ENCODE data around the gene LAMA2. TPM values are rescaled to one million over a fixed set of nuclear protein-coding genes. Genes with fewer than 3 reads are reported as not detected.

LAMA2 gene
- total RNA-seq, 1 experiment from 2014 or later: 0.02 TPM

DNA sequence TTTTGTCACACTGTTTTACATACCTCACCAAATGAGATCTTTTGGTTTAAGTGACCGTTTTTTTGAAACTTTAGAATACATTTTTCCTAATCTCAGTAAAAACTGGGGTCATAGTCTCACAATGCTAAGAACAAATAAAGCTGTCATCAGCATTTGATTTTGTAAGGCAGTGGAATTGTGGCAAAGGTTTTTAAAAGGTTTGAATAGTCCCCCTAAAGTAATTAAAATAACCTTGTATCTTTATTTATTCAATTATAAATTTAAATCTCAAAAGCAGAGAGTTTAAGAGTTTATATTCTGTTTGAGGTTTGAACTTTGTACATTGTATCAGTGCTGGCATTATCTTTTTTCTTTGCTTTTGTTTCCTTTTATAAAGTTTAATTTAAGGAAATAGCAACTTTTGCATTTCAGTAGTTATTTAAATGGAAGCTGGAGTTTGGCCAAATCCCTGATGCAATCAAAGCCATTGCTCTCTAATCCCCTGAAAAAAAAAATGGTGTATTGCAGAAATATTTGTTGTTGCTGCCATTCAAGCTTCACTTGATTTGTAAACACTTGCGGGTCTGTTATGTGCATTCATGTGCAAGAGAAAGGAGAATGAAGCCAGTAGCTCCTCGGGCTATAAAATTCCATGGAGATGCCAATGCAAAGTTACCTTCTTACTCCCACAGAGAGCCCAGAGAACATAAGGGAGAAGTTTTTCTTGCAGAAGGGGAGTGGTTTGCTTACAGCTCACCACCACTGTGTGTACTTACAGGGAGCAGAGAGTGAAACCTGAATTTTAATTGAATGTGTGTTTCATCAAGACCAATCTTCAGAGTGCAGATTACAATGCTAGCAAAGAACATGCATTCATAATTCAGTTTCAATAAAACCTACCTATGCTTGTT lies 435.2 kb downstream of the LAMA2 start:
- intact Hi-C loops (cut with micrococcal nuclease; ENCODE audit: unreplicated experiment): no loop called here
- H3K36me3 Mint-ChIP-seq (ENCODE audit: insufficient read depth, unreplicated experiment): no peaks in the 10 kb centered on the region

GRCh38 chr6:129320892-129321291 lies 438.0 kb downstream of the LAMA2 start:
- H3K27ac Mint-ChIP-seq (ENCODE audit: unreplicated experiment): no peak overlapping the region
- Histone ChIP-seq H3K27me3 (replicated peaks; ENCODE audit: control insufficient read depth, insufficient read depth, low read length) (no peaks in the 10 kb centered on the region), H3K4me1 (no peaks in the 10 kb centered on the region), H3K36me3 (ENCODE audit: control insufficient read depth, insufficient read depth, low read length) (no peaks in the 10 kb centered on the region), H3K9me3 (no peaks in the 10 kb centered on the region), H3K4me3 (ENCODE audit: low read depth, low read length) (no peak overlapping the region)
- no peaks in the 10 kb centered on the region for H3K36me3 Mint-ChIP-seq (ENCODE audit: insufficient read depth, unreplicated experiment)
- no peak for DNase-seq
- intact Hi-C loops (cut with micrococcal nuclease; ENCODE audit: unreplicated experiment): no loop called here
- POLR2A ChIA-PET: no interaction called here
- CTCF ChIA-PET: no interaction called here
- BruUV-seq (replicated peaks): no TSS peak
- TF ChIP-seq, protein P1, sequence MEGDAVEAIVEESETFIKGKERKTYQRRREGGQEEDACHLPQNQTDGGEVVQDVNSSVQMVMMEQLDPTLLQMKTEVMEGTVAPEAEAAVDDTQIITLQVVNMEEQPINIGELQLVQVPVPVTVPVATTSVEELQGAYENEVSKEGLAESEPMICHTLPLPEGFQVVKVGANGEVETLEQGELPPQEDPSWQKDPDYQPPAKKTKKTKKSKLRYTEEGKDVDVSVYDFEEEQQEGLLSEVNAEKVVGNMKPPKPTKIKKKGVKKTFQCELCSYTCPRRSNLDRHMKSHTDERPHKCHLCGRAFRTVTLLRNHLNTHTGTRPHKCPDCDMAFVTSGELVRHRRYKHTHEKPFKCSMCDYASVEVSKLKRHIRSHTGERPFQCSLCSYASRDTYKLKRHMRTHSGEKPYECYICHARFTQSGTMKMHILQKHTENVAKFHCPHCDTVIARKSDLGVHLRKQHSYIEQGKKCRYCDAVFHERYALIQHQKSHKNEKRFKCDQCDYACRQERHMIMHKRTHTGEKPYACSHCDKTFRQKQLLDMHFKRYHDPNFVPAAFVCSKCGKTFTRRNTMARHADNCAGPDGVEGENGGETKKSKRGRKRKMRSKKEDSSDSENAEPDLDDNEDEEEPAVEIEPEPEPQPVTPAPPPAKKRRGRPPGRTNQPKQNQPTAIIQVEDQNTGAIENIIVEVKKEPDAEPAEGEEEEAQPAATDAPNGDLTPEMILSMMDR (IDR thresholded peaks at IDR 0.05; ENCODE audit: insufficient read depth in 1 of 2, low read depth in 1 of 2, low read length in 1 of 2, severe bottlenecking in 1 of 2, unreplicated experiment in 1 of 2): no peak
- H3K4me1 Mint-ChIP-seq (ENCODE audit: low read depth, unreplicated experiment): no peaks in the 10 kb centered on the region
- no peaks in the 10 kb centered on the region for H3K9me3 Mint-ChIP-seq (ENCODE audit: unreplicated experiment)
- H3K4me3 Mint-ChIP-seq (ENCODE audit: unreplicated experiment): no peak overlapping the region
- H3K27me3 Mint-ChIP-seq (ENCODE audit: insufficient read depth, unreplicated experiment): no peaks in the 10 kb centered on the region

More for the DNA sequence above, 435.2 kb downstream of the LAMA2 start:
- no peaks in the 10 kb centered on the region for H3K4me1 Mint-ChIP-seq (ENCODE audit: low read depth, unreplicated experiment)
- Histone ChIP-seq H3K4me1 (no peaks in the 10 kb centered on the region), H3K4me3 (ENCODE audit: low read depth, low read length) (no peak overlapping the region), H3K9me3 (no peaks in the 10 kb centered on the region), H3K27me3 (replicated peaks; ENCODE audit: control insufficient read depth, insufficient read depth, low read length) (no peaks in the 10 kb centered on the region), H3K36me3 (ENCODE audit: control insufficient read depth, insufficient read depth, low read length) (no peaks in the 10 kb centered on the region)
- POLR2A ChIA-PET: no interaction called here
- H3K4me3 Mint-ChIP-seq (ENCODE audit: unreplicated experiment): no peak overlapping the region
- peaks cover 3% of the 10 kb centered on the region for H3K27me3 Mint-ChIP-seq (ENCODE audit: insufficient read depth, unreplicated experiment)
- CTCF ChIA-PET: no interaction called here
- no peak for DNase-seq
- no peak overlapping the region for H3K27ac Mint-ChIP-seq (ENCODE audit: unreplicated experiment)
- TF ChIP-seq, protein P1 (IDR thresholded peaks at IDR 0.05; ENCODE audit: insufficient read depth in 1 of 2, low read depth in 1 of 2, low read length in 1 of 2, severe bottlenecking in 1 of 2, unreplicated experiment in 1 of 2): no peak
- no peaks in the 10 kb centered on the region for H3K9me3 Mint-ChIP-seq (ENCODE audit: unreplicated experiment)
- BruUV-seq (replicated peaks): no TSS peak

DNA sequence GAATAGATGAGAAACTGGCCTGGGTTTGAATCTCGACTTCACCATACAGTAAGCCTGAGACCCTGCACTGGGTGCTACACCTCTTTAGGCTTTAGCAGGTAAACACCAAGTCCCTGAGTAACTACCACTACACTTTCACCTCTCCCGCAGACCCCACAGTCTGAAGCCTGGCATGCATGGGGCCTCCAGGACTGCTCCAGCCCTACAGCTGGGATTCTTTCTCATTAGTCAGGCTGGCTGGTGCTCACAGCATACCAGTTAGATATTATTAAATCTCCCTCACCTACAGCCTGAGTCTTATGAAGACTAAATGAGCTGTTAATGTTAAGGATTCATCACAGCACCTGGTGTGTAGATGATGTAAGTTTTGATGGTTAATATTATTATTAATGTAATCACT lies 438.4 kb downstream of the LAMA2 start:
- no TSS peak for BruUV-seq (replicated peaks)
- H3K9me3 ChIP-seq: no peaks in the 10 kb centered on the region
- Mint-ChIP-seq H3K4me3 (ENCODE audit: unreplicated experiment) (no peak overlapping the region), H3K4me1 (ENCODE audit: low read depth, unreplicated experiment) (no peaks in the 10 kb centered on the region), H3K27ac (ENCODE audit: unreplicated experiment) (no peak overlapping the region), H3K36me3 (ENCODE audit: insufficient read depth, unreplicated experiment) (no peaks in the 10 kb centered on the region), H3K27me3 (ENCODE audit: insufficient read depth, unreplicated experiment) (no peaks in the 10 kb centered on the region), H3K9me3 (ENCODE audit: unreplicated experiment) (no peaks in the 10 kb centered on the region)
- no peaks in the 10 kb centered on the region for H3K36me3 ChIP-seq (ENCODE audit: control insufficient read depth, insufficient read depth, low read length)
- no peak for DNase-seq
- ChIA-PET POLR2A (no interaction called here), CTCF (no interaction called here)
- H3K27me3 ChIP-seq (replicated peaks; ENCODE audit: control insufficient read depth, insufficient read depth, low read length): no peaks in the 10 kb centered on the region
- intact Hi-C loops (cut with micrococcal nuclease; ENCODE audit: unreplicated experiment): no loop called here
- no peak overlapping the region for H3K4me3 ChIP-seq (ENCODE audit: low read depth, low read length)
- TF ChIP-seq, protein P1 (IDR thresholded peaks at IDR 0.05; ENCODE audit: insufficient read depth in 1 of 2, low read depth in 1 of 2, low read length in 1 of 2, severe bottlenecking in 1 of 2, unreplicated experiment in 1 of 2): no peak
- H3K4me1 ChIP-seq: no peaks in the 10 kb centered on the region
